Measurements from ENCODE around the gene GLIPR1.

DNA sequence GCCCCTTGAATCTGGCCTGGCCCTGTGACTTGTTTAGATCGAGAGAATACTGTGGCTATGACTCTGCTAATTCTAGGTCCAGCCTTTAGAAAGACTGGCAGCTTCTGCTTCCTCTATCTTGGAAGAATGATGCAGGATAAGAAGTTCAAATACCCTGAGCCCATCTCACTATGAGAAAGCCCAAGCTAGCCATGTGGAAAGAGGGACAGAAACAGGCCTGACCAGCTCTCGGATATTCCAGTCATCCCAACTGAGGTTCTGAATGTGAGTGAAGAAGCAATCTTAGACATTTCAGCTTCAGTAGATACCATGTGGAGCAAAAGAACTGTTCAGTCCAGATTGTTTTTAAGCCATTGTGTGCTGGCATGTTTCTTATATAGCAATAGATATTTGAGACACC, 48.1 kb downstream of the GLIPR1 start:
- TF ChIP-seq ZNF70 (CRISPR knock-in tag; IDR thresholded peaks at IDR 0.05): no peak
- no peak for TF ChIP-seq TCF4 (CRISPR knock-in tag; IDR thresholded peaks at IDR 0.05; ENCODE audit: borderline replicate concordance)
- TF ChIP-seq ESRRG (CRISPR knock-in tag; IDR thresholded peaks at IDR 0.05): no peak
- TF ChIP-seq ZFP30 (CRISPR knock-in tag; IDR thresholded peaks at IDR 0.05): no peak
- TF ChIP-seq, protein P1, sequence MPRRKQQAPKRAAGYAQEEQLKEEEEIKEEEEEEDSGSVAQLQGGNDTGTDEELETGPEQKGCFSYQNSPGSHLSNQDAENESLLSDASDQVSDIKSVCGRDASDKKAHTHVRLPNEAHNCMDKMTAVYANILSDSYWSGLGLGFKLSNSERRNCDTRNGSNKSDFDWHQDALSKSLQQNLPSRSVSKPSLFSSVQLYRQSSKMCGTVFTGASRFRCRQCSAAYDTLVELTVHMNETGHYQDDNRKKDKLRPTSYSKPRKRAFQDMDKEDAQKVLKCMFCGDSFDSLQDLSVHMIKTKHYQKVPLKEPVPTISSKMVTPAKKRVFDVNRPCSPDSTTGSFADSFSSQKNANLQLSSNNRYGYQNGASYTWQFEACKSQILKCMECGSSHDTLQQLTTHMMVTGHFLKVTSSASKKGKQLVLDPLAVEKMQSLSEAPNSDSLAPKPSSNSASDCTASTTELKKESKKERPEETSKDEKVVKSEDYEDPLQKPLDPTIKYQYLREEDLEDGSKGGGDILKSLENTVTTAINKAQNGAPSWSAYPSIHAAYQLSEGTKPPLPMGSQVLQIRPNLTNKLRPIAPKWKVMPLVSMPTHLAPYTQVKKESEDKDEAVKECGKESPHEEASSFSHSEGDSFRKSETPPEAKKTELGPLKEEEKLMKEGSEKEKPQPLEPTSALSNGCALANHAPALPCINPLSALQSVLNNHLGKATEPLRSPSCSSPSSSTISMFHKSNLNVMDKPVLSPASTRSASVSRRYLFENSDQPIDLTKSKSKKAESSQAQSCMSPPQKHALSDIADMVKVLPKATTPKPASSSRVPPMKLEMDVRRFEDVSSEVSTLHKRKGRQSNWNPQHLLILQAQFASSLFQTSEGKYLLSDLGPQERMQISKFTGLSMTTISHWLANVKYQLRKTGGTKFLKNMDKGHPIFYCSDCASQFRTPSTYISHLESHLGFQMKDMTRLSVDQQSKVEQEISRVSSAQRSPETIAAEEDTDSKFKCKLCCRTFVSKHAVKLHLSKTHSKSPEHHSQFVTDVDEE (CRISPR knock-in tag; IDR thresholded peaks at IDR 0.05): no peak
- no peak for TF ChIP-seq CSDC2 (CRISPR knock-in tag; IDR thresholded peaks at IDR 0.05)
- no peak for TF ChIP-seq RARB (CRISPR knock-in tag; IDR thresholded peaks at IDR 0.05)
- TF ChIP-seq SNAI2 (CRISPR knock-in tag; IDR thresholded peaks at IDR 0.05): no peak
- no peak for TF ChIP-seq ARNTL (CRISPR knock-in tag; IDR thresholded peaks at IDR 0.05; ENCODE audit: borderline replicate concordance, low read depth)
- TF ChIP-seq, protein P2, sequence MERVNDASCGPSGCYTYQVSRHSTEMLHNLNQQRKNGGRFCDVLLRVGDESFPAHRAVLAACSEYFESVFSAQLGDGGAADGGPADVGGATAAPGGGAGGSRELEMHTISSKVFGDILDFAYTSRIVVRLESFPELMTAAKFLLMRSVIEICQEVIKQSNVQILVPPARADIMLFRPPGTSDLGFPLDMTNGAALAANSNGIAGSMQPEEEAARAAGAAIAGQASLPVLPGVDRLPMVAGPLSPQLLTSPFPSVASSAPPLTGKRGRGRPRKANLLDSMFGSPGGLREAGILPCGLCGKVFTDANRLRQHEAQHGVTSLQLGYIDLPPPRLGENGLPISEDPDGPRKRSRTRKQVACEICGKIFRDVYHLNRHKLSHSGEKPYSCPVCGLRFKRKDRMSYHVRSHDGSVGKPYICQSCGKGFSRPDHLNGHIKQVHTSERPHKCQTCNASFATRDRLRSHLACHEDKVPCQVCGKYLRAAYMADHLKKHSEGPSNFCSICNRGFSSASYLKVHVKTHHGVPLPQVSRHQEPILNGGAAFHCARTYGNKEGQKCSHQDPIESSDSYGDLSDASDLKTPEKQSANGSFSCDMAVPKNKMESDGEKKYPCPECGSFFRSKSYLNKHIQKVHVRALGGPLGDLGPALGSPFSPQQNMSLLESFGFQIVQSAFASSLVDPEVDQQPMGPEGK (CRISPR knock-in tag; IDR thresholded peaks at IDR 0.05; ENCODE audit: borderline replicate concordance): no peak
- no peak for TF ChIP-seq BACH2 (CRISPR knock-in tag; IDR thresholded peaks at IDR 0.05; ENCODE audit: borderline replicate concordance)
- no peak for TF ChIP-seq ISL1 (CRISPR knock-in tag; IDR thresholded peaks at IDR 0.05)
